ENCODE measurements around the gene TMSB4X. TPM values are rescaled to one million over a fixed set of nuclear protein-coding genes. Genes with fewer than 3 reads are reported as not detected.
A peak's percentile ranks its signal among the peaks of the same experiment; 100 is the strongest.

TMSB4X gene
- total RNA-seq, 1 experiment from 2014 or later: 2,928 TPM

DNA sequence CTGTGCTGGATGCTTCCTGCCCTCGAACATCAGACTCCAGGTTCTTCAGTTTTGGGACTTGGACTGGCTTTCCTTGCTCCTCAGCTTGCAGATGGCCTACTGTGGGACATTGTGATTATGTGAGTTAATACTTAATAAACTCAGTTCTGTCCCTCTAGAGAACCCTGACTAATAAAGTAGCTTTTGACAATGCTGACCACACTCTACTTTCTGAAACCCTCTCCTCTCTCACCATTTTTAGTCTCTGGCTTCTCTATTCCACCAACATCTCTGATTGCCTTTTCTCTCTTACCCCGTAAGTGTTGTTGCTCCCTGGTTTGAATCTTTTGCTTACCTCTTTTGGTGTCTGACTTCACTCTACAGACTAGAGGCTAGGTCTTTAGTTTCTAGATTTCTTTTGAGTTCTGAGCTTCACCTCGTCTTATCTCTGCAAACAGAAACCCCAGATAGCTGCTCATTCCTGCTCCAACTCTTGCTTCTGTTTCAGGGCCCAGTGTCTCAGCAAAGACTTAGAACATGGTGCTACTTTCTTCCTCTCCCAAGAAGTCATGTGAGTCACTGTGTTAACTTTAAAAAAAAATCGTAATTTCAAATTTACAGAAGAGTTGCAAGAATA, 11.4 kb downstream of the TMSB4X start:
- in situ Hi-C loops (cut with HindIII; ENCODE audit: low pct_unique_long_range_greater_than_20kb, low sequenced_read_pairs) (no loop called here), intact Hi-C loops (cut with micrococcal nuclease; ENCODE audit: unreplicated experiment) (loop anchor here (10.0 kb wide), 1 partner anchor 109 kb away; no protein-coding TSS in a partner anchor)
- H3K27me3 ChIP-seq (ENCODE audit: control insufficient read depth, insufficient read depth, low read length): no peaks in the 10 kb centered on the region
- TF ChIP-seq TCF7L2 (IDR thresholded peaks at IDR 0.05; ENCODE audit: low read depth, low read length) (no peak), SIN3A (IDR thresholded peaks at IDR 0.05; ENCODE audit: borderline replicate concordance, insufficient read depth, low read depth, low read length) (no peak), POLR2AphosphoS5 (IDR thresholded peaks at IDR 0.05; ENCODE audit: low read depth, low read length) (no peak)
- TF ChIP-seq, protein P1, sequence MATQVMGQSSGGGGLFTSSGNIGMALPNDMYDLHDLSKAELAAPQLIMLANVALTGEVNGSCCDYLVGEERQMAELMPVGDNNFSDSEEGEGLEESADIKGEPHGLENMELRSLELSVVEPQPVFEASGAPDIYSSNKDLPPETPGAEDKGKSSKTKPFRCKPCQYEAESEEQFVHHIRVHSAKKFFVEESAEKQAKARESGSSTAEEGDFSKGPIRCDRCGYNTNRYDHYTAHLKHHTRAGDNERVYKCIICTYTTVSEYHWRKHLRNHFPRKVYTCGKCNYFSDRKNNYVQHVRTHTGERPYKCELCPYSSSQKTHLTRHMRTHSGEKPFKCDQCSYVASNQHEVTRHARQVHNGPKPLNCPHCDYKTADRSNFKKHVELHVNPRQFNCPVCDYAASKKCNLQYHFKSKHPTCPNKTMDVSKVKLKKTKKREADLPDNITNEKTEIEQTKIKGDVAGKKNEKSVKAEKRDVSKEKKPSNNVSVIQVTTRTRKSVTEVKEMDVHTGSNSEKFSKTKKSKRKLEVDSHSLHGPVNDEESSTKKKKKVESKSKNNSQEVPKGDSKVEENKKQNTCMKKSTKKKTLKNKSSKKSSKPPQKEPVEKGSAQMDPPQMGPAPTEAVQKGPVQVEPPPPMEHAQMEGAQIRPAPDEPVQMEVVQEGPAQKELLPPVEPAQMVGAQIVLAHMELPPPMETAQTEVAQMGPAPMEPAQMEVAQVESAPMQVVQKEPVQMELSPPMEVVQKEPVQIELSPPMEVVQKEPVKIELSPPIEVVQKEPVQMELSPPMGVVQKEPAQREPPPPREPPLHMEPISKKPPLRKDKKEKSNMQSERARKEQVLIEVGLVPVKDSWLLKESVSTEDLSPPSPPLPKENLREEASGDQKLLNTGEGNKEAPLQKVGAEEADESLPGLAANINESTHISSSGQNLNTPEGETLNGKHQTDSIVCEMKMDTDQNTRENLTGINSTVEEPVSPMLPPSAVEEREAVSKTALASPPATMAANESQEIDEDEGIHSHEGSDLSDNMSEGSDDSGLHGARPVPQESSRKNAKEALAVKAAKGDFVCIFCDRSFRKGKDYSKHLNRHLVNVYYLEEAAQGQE (IDR thresholded peaks at IDR 0.05; ENCODE audit: insufficient read depth in 1 of 2, low read depth in 2 of 2, low read length in 1 of 2): no peak
- TF ChIP-seq, protein P2, sequence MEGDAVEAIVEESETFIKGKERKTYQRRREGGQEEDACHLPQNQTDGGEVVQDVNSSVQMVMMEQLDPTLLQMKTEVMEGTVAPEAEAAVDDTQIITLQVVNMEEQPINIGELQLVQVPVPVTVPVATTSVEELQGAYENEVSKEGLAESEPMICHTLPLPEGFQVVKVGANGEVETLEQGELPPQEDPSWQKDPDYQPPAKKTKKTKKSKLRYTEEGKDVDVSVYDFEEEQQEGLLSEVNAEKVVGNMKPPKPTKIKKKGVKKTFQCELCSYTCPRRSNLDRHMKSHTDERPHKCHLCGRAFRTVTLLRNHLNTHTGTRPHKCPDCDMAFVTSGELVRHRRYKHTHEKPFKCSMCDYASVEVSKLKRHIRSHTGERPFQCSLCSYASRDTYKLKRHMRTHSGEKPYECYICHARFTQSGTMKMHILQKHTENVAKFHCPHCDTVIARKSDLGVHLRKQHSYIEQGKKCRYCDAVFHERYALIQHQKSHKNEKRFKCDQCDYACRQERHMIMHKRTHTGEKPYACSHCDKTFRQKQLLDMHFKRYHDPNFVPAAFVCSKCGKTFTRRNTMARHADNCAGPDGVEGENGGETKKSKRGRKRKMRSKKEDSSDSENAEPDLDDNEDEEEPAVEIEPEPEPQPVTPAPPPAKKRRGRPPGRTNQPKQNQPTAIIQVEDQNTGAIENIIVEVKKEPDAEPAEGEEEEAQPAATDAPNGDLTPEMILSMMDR (IDR thresholded peaks at IDR 0.05): no peak
- DNase-seq (ENCODE audit: low read depth, low spot score) (no peak), ATAC-seq (no peak)
- no peaks in the 10 kb centered on the region for H3K36me3 ChIP-seq (ENCODE audit: control insufficient read depth, insufficient read depth, low read length)
- no peak overlapping the region for H3K4me3 ChIP-seq (ENCODE audit: low read depth in 2 of 2, low read length in 2 of 2)
- H3K9me3 ChIP-seq (ENCODE audit: control insufficient read depth, insufficient read depth, low read depth, low read length): no peaks in the 10 kb centered on the region
- CTCF ChIA-PET: no interaction called here
- H3K4me1 ChIP-seq (ENCODE audit: control insufficient read depth, insufficient read depth, low read length): peaks cover 13% of the 10 kb centered on the region
- BruUV-seq (replicated peaks): no TSS peak
- peak overlapping the region; percentile 91 for H3K27ac ChIP-seq (ENCODE audit: low read length)
- POLR2A ChIA-PET: no interaction called here

DNA sequence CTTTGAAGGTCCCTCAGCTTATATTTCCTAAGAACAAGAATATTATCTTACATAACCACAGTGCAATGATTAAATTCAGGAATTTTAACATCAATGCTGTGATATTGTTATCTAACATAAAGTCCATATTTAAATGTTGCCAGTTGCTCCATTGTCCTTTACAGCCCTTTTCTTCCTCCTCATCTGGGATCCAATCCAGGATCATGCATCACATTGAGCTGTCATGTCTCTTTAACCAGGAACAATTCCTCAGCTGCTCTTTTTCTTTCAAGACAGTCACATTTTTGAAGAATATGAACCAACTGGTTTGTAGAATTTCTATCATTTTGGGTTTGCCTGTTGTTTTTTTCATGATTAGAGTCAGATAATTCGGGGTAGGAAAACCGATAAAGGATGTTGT, 12.0 kb downstream of the TMSB4X start:
- Histone ChIP-seq H3K27me3 (ENCODE audit: control insufficient read depth, insufficient read depth, low read length) (no peaks in the 10 kb centered on the region), H3K4me3 (ENCODE audit: low read depth in 2 of 2, low read length in 2 of 2) (no peak overlapping the region), H3K4me1 (ENCODE audit: control insufficient read depth, insufficient read depth, low read length) (peaks cover 13% of the 10 kb centered on the region), H3K9me3 (ENCODE audit: control insufficient read depth, insufficient read depth, low read depth, low read length) (no peaks in the 10 kb centered on the region), H3K36me3 (ENCODE audit: control insufficient read depth, insufficient read depth, low read length) (no peaks in the 10 kb centered on the region), H3K27ac (ENCODE audit: low read length) (peak overlapping the region; percentile 91)
- ChIA-PET POLR2A (no interaction called here), CTCF (no interaction called here)
- ATAC-seq (no peak), DNase-seq (ENCODE audit: low read depth, low spot score) (no peak)
- no TSS peak for BruUV-seq (replicated peaks)
- intact Hi-C loops (cut with micrococcal nuclease; ENCODE audit: unreplicated experiment): loop anchor here (10.0 kb wide), 1 partner anchor 108 kb away; no protein-coding TSS in a partner anchor
- in situ Hi-C loops (cut with HindIII; ENCODE audit: low pct_unique_long_range_greater_than_20kb, low sequenced_read_pairs): no loop called here
- no peak for TF ChIP-seq TCF7L2 (IDR thresholded peaks at IDR 0.05; ENCODE audit: low read depth, low read length)
- no peak for TF ChIP-seq SIN3A (IDR thresholded peaks at IDR 0.05; ENCODE audit: borderline replicate concordance, insufficient read depth, low read depth, low read length)
- TF ChIP-seq, protein P2 (IDR thresholded peaks at IDR 0.05): no peak
- TF ChIP-seq POLR2AphosphoS5 (IDR thresholded peaks at IDR 0.05; ENCODE audit: low read depth, low read length): no peak
- TF ChIP-seq, protein P1 (IDR thresholded peaks at IDR 0.05; ENCODE audit: insufficient read depth in 1 of 2, low read depth in 2 of 2, low read length in 1 of 2): no peak

All from Panc1 (cell line).